Stimulated activated CD8-positive, alpha-beta memory T cell treated with anti-CD3 and anti-CD28 coated beads, Interleukin-15, amount 100 ng/mL, for 1 hour (primary cell): ENCODE data around the gene PARP9.
A peak's percentile ranks its signal among the peaks of the same experiment; 100 is the strongest.
"Not testable (repeated sequence)": the region's sequence is repeated elsewhere in the genome, so short reads cannot be mapped to it uniquely, and the experiment has no call there.

ENCODE experiments used
- DNase-seq: peaks from one replicate; pipeline ENCODE4 v3.0.0-alpha.2; 2020; ENCODE audit warnings: low read depth

The PARP9 gene

DNA sequence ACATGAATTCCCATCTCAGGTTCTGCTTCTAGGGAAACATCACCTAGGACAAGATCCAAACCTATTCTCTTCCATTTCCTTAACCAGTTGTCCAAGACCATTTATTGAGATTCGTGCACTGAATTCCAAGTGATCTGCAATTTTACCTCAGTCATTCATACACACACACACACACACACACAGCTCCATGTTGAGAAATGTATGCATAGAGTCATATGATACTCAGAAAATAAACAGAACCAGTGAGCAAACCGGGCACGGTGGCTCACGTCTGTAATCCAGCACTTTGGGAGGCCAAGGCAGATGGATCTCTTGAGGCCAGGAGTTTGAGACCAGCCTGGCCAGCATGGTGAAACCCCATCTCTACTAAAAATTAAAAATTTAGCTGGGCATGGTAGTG lies 43.2 kb downstream of the PARP9 start:
- no peak for DNase-seq

DNA sequence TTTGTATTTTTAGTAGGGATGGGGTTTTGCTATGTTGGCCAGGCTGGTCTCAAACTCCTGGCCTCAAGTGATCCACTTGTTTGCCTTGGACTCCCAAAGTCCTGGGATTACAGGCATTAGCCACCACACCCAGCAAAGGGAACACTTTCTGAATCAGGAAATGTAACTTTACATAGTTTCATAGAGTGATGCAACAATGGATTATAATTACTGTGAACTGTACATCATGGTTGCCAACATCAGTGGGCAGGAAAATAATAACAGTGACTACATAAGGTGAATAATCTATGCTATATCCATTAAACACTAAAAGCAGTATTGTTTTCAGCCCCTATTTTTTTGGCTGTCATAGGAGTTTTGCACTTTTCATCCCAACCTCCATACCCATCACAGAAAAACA lies 44.4 kb downstream of the PARP9 start:
- no peak for DNase-seq

GRCh38 chr3:122516846-122517360 lies 47.2 kb downstream of the PARP9 start:
- no peak for DNase-seq

DNA sequence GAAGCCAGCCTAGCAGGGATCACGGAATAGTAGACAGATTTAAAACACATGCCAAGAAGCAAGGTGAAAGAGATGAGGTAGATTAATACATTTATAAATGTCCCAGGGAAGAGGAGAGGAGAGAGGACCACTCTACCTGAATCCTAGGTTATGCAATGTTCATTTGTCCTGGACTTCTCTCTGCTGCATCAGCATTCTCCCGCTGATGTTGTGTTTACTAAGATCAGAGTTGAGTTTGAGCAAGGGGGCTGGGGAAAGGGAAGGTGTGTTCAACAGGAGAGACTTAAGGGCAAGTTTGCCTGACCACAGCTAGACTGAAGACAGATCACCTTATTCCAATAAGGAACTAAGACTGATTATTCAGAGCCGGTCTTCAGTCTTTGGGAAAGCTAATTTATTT lies 48.2 kb downstream of the PARP9 start:
- DNase-seq = no peak

DNA sequence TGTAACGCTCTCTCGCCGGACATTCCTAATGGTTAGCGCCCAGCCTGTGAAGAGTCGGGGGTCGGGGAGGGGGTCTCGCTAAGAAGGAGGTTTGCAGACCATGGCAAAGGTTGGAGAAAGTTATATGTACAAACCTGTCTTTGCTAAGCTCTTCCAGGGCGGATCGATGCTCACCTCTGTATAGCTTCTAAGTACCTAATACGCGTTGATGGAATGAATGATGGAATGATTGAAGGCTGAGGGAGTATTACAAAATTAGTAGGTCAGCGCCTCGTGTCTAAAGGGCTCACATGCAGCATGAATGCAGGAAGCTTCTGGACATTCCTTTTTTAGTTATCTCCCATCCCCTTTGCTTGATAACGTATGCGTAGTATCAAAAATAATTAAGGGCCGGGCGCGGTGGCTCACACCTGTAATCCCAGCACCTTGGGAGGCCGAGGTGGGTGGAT lies 49.1 kb downstream of the PARP9 start:
- no peak for DNase-seq

DNA sequence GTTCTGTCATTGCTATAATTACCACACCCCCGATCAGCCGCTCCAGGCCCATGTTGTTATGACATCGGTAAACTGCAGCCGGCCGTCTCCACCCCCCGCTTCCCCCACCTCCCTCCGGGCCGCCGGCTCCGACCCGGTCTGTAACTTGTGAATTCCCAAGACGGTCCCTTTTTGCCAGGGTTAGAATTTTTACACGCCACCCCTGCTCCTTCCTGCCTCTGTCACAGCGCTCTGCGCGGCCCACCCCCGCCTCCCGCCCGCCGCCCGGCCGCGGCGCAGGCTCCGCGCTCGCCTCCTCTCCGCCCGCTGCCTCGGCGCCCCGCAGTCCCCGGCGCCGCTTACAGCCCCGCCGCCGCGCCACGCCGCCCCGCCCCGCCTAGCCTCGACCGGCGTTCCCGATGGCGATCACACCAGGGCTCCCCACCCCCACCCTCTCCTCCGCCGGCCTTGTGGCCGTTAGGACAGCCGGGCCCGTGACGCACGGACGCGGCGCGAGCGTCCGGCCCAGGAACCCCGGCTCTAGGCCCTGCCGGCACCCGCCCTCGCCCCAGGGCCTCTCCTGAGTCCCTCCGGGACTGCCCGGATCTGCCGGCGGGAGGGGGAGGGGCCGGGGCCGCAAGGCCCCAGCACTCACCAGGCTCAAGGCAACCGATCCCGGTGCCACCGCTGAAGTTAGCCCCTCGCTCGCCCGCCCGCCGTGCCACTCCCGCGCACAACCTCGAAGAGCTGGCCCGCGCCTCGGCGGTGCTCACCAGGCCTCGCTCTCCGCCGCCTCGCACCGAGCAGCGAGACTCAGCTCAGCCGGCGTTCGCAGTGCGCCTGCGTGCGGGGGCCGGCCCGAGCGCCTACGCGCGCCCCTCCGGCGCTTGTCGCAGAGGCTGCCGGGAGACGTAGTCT lies 49.7 kb downstream of the PARP9 start, which contains the start of gene KPNA1:
Gene KPNA1 (minus strand): TSS at position 817 of the 897 bp plus-strand sequence. CDS start 18,374 bp downstream, outside the sequence.
- DNase-seq = peak; percentile 61

GRCh38 chr3:122513386-122514122 lies 50.5 kb downstream of the PARP9 start:
- DNase-seq = no peak

GRCh38 chr3:122512284-122512683 lies 51.8 kb downstream of the PARP9 start:
- DNase-seq = no peak

DNA sequence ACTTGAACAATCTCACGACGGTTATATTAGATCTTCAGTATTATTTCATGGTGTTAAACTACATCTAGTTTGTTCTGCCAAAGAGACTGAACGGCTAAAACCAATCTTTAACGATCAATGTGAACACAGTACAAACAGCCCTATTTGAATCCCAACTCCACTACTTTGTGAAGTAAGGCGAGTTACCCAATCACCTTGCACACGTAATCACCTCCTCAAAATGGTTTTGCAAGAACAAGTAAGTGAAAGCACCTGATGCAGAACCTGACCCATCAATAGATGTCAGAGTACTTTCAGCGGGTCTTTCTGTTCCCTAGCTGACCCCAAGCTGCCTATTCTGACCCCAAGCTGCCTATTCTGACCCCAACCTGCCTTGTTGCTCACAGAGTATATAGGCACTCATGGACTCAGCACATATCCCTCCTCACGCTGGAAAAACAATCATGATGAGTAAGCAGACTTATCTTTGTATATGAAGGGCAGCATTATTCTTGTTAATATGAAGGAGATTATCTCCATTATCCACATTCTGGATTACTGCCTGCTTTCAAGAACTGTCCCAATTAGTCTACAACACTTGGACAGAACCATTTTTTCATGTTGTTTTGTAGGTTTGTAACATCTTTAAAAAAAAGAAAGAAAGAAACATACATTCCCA lies 53.1 kb downstream of the PARP9 start:
- no peak for DNase-seq

GRCh38 chr3:122508944-122509343 lies 55.2 kb downstream of the PARP9 start:
- DNase-seq = not testable (repeated sequence)

DNA sequence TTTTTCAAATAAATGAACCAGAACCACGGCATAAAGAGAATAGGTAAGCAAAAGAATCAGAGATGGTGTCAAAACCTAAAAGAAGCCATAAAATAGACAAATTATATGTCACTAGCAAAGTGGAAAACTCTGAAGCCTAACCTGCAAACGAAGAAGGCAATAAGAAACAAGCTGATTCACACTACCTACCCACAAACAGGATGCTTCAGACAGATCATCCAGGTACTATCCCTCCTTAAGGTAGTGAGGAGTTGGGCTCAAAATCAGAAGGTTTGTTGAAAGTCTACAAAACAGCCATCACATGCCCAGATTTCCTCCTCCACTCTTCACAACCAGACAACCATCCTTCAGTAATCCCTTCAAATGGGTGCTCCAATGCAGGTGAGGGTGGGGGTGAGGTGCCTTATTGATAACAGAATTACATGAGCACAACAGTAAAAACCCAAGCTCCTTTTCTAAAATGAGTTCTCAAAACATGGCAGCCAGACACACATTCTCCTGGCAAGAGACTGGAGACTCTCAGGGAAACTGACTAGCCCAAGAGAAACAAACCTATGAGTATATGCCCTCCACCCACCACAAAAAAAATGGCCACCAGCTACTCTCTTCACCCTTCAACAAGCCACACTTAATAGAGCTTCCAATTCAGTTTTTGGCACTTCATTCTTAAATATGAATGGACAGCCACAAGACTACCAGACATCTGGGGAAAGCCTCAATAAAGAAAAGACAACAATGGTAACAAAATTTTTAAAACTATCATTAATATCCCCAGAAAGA lies 55.8 kb downstream of the PARP9 start:
- DNase-seq = no peak

- DNase-seq = no peak
Observed at GRCh38 chr3:122506450-122506849, 57.6 kb downstream of the PARP9 start.

DNA sequence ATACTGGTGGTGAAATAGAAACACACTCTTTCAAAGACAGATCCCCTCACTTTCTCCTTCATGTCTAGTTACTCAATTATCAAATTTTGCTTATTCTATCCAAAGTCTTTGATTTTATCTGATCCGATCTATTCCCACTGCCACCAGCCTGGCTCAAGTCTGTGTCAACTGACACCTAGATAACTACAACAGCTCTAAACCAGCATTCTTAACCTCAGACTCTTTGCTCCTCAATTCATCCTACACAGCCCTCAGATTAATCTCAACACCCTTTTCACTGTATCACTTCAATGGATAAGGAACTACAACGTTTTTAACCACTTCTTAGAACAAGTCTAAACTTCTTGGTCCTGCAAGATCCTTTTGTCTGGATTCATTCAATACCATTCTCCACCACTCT lies 58.4 kb downstream of the PARP9 start:
- DNase-seq = no peak

GRCh38 chr3:122502941-122503340 lies 61.2 kb downstream of the PARP9 start:
- DNase-seq = no peak

GRCh38 chr3:122502139-122502538 lies 62.0 kb downstream of the PARP9 start:
- DNase-seq = no peak

DNA sequence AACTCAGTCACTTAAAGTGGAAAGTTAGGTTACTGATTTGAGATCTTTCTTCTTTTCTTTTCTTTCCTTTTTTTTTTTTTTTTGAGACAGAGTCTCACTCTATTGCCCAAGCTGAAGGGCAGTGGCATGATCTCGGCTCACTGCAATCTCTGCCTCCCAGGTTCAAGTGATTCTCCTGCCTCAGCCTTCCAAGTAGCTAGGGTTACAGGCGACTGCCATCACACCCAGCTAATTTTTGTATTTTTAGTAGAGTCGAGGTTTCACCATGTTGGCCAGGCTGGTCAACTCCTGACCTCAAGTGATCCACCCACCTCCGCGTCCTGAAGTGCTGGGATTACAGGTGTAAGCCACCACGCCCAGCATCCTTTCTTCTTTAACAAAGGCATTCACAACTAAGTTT lies 63.1 kb downstream of the PARP9 start:
- not testable (repeated sequence) for DNase-seq

DNA sequence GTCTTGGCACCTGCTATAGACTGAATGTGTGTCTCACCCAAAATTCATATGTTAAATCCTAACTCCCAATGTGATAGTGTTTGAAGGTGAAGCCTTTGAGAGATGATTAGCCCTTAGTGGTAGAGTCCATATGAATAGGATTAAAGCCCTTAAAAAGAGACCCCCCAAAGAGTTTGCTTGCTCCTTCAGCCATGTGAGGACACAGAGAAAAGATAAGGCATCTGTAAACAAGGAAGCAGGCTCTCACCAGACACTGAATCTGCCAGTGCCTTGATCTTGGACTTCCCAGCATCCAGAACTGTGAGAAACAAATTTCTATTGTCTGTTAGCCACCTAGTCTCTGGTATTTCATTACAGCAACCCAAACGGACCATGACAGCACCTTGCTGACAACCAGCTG lies 65.9 kb downstream of the PARP9 start:
- no peak for DNase-seq

DNA sequence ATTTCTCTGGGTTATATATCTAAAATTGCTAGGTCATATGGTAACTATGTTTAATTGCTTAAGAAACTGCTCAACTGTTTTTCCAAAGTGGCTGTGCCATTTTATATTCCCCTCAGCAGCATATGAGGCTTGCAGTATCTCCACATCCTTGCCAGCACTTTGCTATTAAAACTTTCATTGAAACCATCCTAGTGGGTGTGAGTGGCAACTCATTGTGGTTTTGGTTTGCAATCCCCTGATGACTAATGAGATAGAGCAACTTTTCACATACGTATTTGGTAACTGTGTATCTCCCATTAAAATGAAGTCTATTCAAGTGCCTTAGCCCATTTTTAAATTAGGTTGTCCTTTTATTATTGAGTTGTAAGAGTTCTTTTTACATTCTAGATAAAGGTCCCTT lies 66.7 kb downstream of the PARP9 start:
- no peak for DNase-seq

DNA sequence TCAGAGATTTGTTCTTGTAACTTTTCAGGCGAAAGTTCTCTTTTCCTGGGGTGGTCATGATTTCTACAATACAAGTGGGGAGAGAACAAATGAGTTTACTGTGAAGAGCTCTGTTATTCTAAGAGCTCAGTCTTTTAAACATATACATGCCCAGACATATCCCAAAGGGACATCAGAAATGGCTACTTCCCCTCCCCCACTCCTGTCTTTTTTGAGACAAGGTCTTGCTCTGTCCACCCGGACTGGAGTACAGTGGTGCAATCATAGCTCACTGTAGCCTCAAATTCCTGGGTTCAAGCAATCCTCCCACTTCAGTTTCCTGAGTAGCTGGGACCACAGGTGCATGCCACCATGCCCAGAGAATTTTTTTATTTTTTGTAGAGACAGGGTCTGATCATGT lies 67.6 kb downstream of the PARP9 start:
- DNase-seq = no peak

DNA sequence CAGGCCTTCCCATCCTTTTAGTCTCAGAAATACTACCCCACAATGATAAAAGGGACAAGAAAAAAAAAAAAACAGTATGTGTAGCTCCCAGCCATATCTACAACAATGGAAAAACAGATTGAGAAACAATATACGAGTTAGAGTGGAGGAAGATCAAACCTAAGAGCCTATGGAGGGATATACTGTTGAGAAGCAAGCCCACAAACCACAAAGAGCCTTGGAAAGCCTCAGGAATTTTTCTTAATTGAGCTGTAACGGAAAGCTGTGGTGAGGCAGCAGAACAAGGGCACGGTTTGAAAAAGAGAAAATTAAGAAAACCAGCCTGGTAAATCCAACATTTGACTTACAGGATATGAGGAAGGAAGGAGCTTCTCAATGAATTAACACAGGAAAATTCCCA lies 70.8 kb downstream of the PARP9 start:
- DNase-seq = no peak

- no peak for DNase-seq
Observed at GRCh38 chr3:122488262-122488973, 75.7 kb downstream of the PARP9 start.
